ENCODE results near the gene NPIPB5. TPM values are rescaled to one million over a fixed set of nuclear protein-coding genes. Genes with fewer than 3 reads are reported as not detected.
A peak's percentile ranks its signal among the peaks of the same experiment; 100 is the strongest.
"Not testable (repeated sequence)": the region's sequence is repeated elsewhere in the genome, so short reads cannot be mapped to it uniquely, and the experiment has no call there.

NPIPB5 gene
- total RNA-seq, 2 experiments from 2014 or later = 293 to 297 TPM

- DNase-seq; H3K9me3 Mint-ChIP-seq; ATAC-seq (ENCODE audit: poor library complexity); POLR2A ChIA-PET; intact Hi-C loops (cut with DNase I, micrococcal nuclease); H3K4me3 ChIP-seq (ENCODE audit: low read length); H3K36me3 Mint-ChIP-seq (ENCODE audit: low read depth); H3K27ac Mint-ChIP-seq; H3K4me1 ChIP-seq (ENCODE audit: insufficient read depth, low read length); H3K27ac ChIP-seq (ENCODE audit: low read depth in 1 of 2, low read length in 2 of 2); H3K27me3 ChIP-seq (ENCODE audit: control insufficient read depth in 1 of 2, insufficient read depth in 2 of 2, low read length in 2 of 2); CTCF ChIA-PET; H3K4me1 Mint-ChIP-seq (ENCODE audit: low read depth); H3K4me3 Mint-ChIP-seq; H3K27me3 Mint-ChIP-seq; H3K36me3 ChIP-seq (ENCODE audit: insufficient read depth, low read length); H3K9me3 ChIP-seq (ENCODE audit: control insufficient read depth in 1 of 2, insufficient read depth in 1 of 2, low read length in 2 of 2): not testable (repeated sequence)
Measured at GRCh38 chr16:22551143-22551542, 40.5 kb downstream of the NPIPB5 start.

- H3K27me3 ChIP-seq (ENCODE audit: control insufficient read depth in 1 of 2, insufficient read depth in 2 of 2, low read length in 2 of 2); H3K4me1 Mint-ChIP-seq (ENCODE audit: low read depth); H3K4me1 ChIP-seq (ENCODE audit: insufficient read depth, low read length); H3K36me3 Mint-ChIP-seq (ENCODE audit: low read depth); H3K27ac Mint-ChIP-seq; H3K9me3 Mint-ChIP-seq; intact Hi-C loops (cut with DNase I, micrococcal nuclease); H3K9me3 ChIP-seq (ENCODE audit: control insufficient read depth in 1 of 2, insufficient read depth in 1 of 2, low read length in 2 of 2); CTCF ChIA-PET; ATAC-seq (ENCODE audit: poor library complexity); H3K36me3 ChIP-seq (ENCODE audit: insufficient read depth, low read length); H3K4me3 Mint-ChIP-seq; H3K27me3 Mint-ChIP-seq; POLR2A ChIA-PET; H3K27ac ChIP-seq (ENCODE audit: low read depth in 1 of 2, low read length in 2 of 2); H3K4me3 ChIP-seq (ENCODE audit: low read length): not testable (repeated sequence)
- peak in 1 of 14 experiments; percentile 0 for DNase-seq
Measured at GRCh38 chr16:22551651-22552050, 41.0 kb downstream of the NPIPB5 start.

GRCh38 chr16:22556759-22557158, 46.1 kb downstream of the NPIPB5 start:
- H3K27ac ChIP-seq (ENCODE audit: low read depth in 1 of 2, low read length in 2 of 2); H3K36me3 Mint-ChIP-seq (ENCODE audit: low read depth); H3K4me1 ChIP-seq (ENCODE audit: insufficient read depth, low read length); H3K4me3 ChIP-seq (ENCODE audit: low read length); DNase-seq; H3K9me3 Mint-ChIP-seq; H3K4me3 Mint-ChIP-seq; intact Hi-C loops (cut with DNase I, micrococcal nuclease); H3K9me3 ChIP-seq (ENCODE audit: control insufficient read depth in 1 of 2, insufficient read depth in 1 of 2, low read length in 2 of 2); H3K36me3 ChIP-seq (ENCODE audit: insufficient read depth, low read length); CTCF ChIA-PET; H3K27me3 Mint-ChIP-seq; ATAC-seq (ENCODE audit: poor library complexity); POLR2A ChIA-PET; H3K4me1 Mint-ChIP-seq (ENCODE audit: low read depth); H3K27ac Mint-ChIP-seq; H3K27me3 ChIP-seq (ENCODE audit: control insufficient read depth in 1 of 2, insufficient read depth in 2 of 2, low read length in 2 of 2): not testable (repeated sequence)

Other genes starting within 250 kb of the NPIPB5 start
- 100 to 1,000 TPM; 239 to 242 TPM for gene POLR3E, start 213.5 kb upstream of the NPIPB5 start, total RNA-seq
- gene CDR2, start 136.3 kb upstream of the NPIPB5 start, total RNA-seq = 100 to 1,000 TPM; 104 to 113 TPM

Data from CD4-positive, alpha-beta T cell (primary cell).